ENCODE data around the gene TMEM263. TPM values are rescaled to one million over a fixed set of nuclear protein-coding genes. Genes with fewer than 3 reads are reported as not detected.
"Not testable (repeated sequence)": the region's sequence is repeated elsewhere in the genome, so short reads cannot be mapped to it uniquely, and the experiment has no call there.

Gene TMEM263
- total and polyA plus RNA-seq, 11 donors, result 11.6 to 59.2 (median 36.3) TPM

DNA sequence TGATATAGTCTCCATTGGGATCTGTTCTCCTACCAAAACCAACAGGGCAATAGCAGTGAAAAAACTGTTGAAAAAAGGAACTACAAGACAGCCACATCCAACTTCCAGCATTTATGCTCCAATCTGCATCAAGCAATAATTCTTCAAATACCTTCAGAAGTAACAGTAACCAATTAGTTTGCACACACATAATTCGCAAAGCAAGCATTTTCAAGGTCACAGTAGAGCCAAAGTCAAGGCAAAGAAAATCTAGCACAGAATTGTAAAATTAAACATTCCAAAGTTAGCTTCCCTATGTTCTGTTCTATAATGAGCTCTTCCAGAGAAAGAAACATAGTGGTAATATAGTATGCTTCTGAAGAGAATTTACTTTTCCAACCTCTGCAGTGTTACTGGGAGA lies 42.2 kb downstream of the TMEM263 start:
- Histone ChIP-seq H3K27me3 (no peaks in the 10 kb centered on the region), H3K36me3 (peaks cover 0 to 67% (median 35%) of the 10 kb centered on the region in 9 donors), H3K27ac (no peak overlapping the region), H3K9me3 (no peaks in the 10 kb centered on the region), H3K4me3 (no peak overlapping the region), H3K4me1 (no peaks in the 10 kb centered on the region)
- intact Hi-C loops (cut with DNase I), result no loop called here
- ATAC-seq (no peak), DNase-seq (no peak)
- TF ChIP-seq POLR2A (IDR thresholded peaks at IDR 0.05), result no peak
- TF ChIP-seq, protein P1, sequence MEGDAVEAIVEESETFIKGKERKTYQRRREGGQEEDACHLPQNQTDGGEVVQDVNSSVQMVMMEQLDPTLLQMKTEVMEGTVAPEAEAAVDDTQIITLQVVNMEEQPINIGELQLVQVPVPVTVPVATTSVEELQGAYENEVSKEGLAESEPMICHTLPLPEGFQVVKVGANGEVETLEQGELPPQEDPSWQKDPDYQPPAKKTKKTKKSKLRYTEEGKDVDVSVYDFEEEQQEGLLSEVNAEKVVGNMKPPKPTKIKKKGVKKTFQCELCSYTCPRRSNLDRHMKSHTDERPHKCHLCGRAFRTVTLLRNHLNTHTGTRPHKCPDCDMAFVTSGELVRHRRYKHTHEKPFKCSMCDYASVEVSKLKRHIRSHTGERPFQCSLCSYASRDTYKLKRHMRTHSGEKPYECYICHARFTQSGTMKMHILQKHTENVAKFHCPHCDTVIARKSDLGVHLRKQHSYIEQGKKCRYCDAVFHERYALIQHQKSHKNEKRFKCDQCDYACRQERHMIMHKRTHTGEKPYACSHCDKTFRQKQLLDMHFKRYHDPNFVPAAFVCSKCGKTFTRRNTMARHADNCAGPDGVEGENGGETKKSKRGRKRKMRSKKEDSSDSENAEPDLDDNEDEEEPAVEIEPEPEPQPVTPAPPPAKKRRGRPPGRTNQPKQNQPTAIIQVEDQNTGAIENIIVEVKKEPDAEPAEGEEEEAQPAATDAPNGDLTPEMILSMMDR (IDR thresholded peaks at IDR 0.05), result no peak
- 97 to 100% (median 97%) methylated on average over 1 of the region's 1 CpG for WGBS, 4 donors

GRCh38 chr12:106999446-106999845 lies 43.7 kb downstream of the TMEM263 start:
- TF ChIP-seq, protein P1 (IDR thresholded peaks at IDR 0.05), result no peak
- TF ChIP-seq POLR2A (IDR thresholded peaks at IDR 0.05), result no peak
- Histone ChIP-seq H3K9me3 (no peaks in the 10 kb centered on the region), H3K4me3 (no peak overlapping the region), H3K4me1 (no peaks in the 10 kb centered on the region), H3K27ac (no peak overlapping the region), H3K27me3 (no peaks in the 10 kb centered on the region), H3K36me3 (peaks cover 0 to 65% (median 32%) of the 10 kb centered on the region in 9 donors)
- intact Hi-C loops (cut with DNase I), result no loop called here
- ATAC-seq, result no peak
- WGBS, 4 donors, result 81 to 89% (median 82%) methylated on average over 6 of the region's 6 CpGs
- DNase-seq, result no peak

- H3K27me3 ChIP-seq; H3K9me3 ChIP-seq; H3K4me3 ChIP-seq; H3K4me1 ChIP-seq; intact Hi-C loops (cut with DNase I); DNase-seq; ATAC-seq; H3K27ac ChIP-seq: not testable (repeated sequence)
- peaks cover 0 to 46% (median 18%) of the 10 kb centered on the region in 9 donors for H3K36me3 ChIP-seq
- 70 to 84% (median 81%) methylated on average over 4 of the region's 4 CpGs for WGBS, 4 donors
These were observed 47.0 kb downstream of the TMEM263 start for GRCh38 chr12:107002665-107003064.

DNA sequence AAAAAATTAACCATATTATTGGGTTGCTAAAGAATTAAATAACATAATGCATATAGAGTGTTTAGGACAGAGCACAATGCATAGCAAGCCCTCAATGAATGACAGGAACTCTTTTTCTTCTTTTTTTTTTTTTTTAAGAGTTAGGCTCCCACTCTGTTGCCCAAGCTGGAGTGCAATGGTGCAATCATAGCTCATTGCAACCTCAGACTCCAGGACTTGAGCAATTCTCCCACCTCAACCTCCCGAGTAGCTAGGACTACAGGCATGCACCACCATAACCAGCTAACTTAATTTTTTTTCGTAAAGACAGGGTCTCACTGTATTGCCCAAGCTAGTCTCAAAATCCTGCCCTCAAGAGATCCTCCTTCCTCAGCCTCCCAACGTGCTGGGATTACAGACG lies 51.7 kb downstream of the TMEM263 start:
- WGBS, 4 donors, result 92 to 96% (median 95%) methylated on average over 4 of the region's 4 CpGs
- Histone ChIP-seq H3K9me3 (peaks cover 0 to 8% (median 0%) of the 10 kb centered on the region in 12 donors), H3K27ac (no peak overlapping the region), H3K36me3 (peaks cover 0 to 11% (median 0%) of the 10 kb centered on the region in 9 donors), H3K4me1 (no peaks in the 10 kb centered on the region), H3K27me3 (no peaks in the 10 kb centered on the region), H3K4me3 (no peak overlapping the region)
- DNase-seq, result no peak
- TF ChIP-seq, protein P1 (IDR thresholded peaks at IDR 0.05), result no peak
- TF ChIP-seq POLR2A (IDR thresholded peaks at IDR 0.05), result no peak
- intact Hi-C loops (cut with DNase I), result no loop called here
- ATAC-seq, result no peak

DNA sequence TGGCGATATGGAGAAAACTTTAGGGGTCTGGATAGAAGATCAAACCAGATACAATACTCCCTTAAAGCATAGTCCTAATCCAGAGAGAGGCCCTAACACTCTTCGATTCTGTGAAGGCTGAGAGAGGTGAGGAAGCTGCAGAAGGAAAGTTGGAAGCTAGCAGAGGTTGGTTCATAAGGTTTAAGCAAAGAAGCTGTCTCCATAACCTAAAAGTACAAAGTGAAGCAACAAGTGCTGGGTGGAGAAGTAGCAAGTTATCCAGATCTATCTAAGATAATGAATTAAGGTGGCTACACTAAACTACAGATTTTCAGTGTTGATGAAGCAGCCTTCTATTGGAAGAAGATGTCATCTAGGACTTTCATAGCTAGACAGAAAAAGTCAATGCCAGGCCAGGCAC lies 55.8 kb downstream of the TMEM263 start:
- Histone ChIP-seq H3K4me1 (peaks cover 0 to 2% (median 0%) of the 10 kb centered on the region in 12 donors), H3K4me3 (no peak overlapping the region), H3K36me3 (peaks cover 0 to 6% (median 0%) of the 10 kb centered on the region in 9 donors), H3K27ac (no peak overlapping the region), H3K27me3 (no peaks in the 10 kb centered on the region), H3K9me3 (peaks cover 0 to 8% (median 0%) of the 10 kb centered on the region in 12 donors)
- 90 to 99% (median 96%) methylated on average over 2 of the region's 2 CpGs for WGBS, 4 donors
- TF ChIP-seq, protein P1 (IDR thresholded peaks at IDR 0.05), result no peak
- TF ChIP-seq POLR2A (IDR thresholded peaks at IDR 0.05), result no peak
- intact Hi-C loops (cut with DNase I), result no loop called here
- no peak for DNase-seq
- ATAC-seq, result no peak
